SK-N-MC (cell line): ENCODE results near the gene VASN.

Experiments used
- EZH2 ChIP-seq: fragments of 200-600 bp; sonication (generic); IDR thresholded peaks from one replicate; pipeline ENCODE4 v1.6.1; 2017; ENCODE audit warnings: antibody characterized with exemption
- POLR2AphosphoS5 ChIP-seq: IDR thresholded peaks from 2 replicates; pipeline ENCODE4 v1.6.1; 2012; ENCODE audit warnings: mild to moderate bottlenecking, low read depth, low read length, borderline replicate concordance

DNA sequence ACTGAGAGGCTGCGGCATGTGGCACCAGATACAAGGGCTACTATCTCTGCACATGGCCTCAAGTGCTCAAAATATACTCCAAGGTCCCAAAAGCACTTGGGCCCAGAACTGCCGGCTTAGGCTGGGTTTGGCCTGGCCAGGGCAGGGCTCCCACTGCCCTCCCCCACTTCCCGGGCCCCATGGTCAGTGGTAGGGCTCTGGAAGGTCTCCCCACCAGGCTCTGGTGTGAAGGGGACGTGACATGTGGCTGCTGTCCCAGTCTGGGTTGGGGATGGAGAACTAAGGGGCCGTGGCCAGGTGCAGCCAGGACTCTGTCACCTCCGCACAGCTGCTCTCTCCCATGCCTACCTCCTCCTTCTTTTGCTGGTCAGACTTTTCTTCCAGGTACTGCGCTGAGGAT is 14.8 kb upstream of the VASN start:
- TF ChIP-seq POLR2AphosphoS5 (no peak), EZH2 (no peak)
